HuH-7.5 (cell line): ENCODE results near the gene USE1.

Experiments
- DNase-seq: peaks from one replicate; pipeline ENCODE4 v3.0.0; 2011; ENCODE audit warnings: low spot score

The USE1 gene

DNA sequence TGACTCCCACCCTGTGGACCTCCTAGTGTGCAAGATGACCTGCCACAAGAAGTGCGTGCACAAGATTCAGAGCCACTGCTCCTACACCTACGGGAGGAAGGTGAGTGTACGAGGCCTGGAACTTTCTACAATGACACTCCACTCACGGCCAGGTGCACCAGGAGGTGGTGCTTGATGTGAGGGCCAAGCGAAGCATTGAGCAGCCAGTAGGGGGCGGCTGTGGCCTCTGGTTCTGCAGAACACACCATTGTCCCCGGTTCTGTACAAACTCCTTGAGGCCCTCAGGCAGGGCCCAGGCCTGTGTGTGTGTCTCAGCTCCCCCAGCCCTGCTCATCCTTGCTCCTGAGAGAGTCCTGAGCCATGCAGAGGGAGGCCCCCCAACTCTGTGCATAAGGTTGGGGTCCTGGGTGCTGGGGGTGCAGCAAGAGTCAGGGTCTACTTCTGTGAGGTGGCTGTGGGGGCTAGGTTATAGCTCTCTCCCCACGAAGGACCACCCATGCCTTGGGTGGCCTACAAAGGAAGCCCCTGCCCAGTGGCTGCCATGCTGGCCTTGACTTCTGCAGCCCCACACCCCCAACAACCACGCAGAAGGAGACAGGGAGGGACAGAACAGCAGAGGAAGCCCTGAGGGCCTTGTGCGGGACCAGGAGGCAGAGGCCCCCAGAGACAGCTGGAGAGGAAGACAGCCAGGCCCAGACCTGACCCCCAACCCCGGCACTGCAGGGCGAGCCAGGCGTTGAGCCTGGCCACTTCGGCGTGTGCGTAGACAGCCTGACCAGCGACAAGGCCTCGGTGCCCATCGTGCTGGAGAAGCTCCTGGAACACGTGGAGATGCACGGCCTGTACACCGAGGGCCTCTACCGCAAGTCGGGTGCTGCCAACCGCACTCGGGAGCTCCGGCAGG is 9.7 kb upstream of the USE1 start:
- peak; percentile 87 for DNase-seq

DNA sequence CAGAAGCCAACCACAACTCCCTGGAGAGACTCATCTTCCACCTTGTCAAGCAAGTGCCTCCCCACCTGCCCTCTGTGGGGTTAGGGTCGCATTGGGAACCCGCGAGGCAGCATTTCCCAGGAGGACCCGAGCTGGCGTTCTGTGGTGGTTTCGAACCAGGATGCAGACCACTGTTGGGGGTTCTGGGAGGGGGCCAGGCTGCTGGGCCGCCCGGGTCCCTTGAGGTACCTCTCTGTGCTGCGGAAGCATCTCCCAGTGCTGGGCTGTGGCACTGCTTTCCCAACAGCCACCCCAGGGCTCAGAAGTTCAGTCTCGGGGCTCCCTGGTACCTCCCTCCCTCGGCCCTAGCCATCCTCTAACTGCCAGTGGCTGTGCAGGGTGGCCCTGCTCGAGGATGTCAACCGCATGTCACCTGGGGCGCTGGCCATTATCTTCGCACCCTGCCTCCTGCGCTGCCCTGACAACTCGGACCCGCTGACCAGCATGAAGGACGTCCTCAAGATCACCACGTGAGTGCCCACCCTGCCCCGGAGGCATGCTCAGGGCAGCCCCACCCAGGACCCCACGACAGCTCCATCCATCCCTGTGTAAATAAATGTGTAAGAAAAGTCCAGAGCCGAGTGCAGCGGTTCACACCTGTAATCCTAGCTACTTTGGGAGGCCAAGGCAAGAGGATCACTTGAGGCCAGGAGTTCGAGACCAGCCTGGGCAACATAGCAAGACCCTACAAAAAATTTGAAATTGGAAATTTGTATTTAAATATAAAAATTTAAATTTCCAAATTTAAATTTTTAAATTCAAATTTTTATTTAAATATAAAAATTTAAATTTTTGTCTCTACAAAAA is 8.2 kb upstream of the USE1 start:
- no peak for DNase-seq

DNA sequence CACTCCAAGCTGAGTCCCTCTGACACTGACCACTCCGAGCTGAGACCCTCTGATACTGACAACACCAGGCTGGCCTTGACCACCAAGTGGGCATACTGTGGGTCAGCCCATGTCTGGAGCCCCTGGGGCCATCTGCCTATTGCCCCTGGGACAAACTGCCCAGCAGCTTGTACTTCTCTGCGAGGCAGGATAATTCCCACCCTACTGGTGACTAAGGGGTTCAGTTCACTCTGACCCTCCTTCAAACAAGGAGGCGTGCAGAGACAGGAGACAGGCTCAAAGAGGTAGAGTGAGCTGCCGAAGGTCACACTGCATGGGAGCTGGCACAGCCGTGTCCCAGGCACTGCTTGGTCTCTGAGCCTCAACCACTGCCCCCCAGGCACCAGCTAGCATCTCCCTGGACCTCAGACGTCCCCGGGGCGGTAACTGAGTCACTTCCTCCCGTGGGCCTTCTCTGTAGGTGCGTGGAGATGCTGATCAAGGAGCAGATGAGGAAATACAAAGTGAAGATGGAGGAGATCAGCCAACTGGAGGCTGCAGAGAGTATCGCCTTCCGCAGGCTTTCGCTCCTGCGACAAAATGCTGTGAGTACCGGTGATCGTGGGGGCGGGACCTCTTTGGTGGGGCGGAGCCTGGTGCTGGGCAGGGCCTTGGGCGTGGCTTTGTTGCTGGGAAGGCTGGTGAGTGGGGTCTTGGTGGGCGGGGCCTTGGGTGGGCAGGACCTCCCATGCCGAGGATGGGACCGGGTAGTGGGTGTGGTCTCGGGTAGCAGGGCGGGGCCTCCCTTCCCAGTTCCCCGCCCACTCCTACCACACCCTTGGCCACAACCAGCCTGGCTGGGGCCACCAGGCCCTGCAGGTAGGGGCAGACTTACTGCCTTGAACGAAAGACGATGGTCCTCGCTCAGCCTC is 5.8 kb upstream of the USE1 start:
- DNase-seq, result no peak

DNA sequence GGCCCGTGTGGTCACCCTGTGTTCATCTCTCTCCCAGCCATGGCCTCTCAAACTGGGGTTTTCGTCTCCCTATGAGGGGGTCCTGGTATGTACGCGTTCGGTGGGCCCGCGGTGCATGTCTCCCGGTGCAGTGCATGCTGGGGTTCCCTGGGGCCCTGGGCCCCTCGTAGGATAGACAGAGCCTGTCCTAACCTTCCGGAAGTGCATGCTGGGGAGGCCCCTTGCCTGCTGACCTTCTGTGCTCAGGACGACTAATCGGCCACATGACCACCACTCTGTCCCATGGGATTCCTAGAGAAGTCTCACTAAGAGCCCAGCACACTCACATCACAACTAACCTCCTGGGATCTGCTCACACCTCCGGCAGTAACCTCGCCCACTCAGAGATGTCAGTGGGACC is 4.9 kb upstream of the USE1 start:
- DNase-seq, result no peak

DNA sequence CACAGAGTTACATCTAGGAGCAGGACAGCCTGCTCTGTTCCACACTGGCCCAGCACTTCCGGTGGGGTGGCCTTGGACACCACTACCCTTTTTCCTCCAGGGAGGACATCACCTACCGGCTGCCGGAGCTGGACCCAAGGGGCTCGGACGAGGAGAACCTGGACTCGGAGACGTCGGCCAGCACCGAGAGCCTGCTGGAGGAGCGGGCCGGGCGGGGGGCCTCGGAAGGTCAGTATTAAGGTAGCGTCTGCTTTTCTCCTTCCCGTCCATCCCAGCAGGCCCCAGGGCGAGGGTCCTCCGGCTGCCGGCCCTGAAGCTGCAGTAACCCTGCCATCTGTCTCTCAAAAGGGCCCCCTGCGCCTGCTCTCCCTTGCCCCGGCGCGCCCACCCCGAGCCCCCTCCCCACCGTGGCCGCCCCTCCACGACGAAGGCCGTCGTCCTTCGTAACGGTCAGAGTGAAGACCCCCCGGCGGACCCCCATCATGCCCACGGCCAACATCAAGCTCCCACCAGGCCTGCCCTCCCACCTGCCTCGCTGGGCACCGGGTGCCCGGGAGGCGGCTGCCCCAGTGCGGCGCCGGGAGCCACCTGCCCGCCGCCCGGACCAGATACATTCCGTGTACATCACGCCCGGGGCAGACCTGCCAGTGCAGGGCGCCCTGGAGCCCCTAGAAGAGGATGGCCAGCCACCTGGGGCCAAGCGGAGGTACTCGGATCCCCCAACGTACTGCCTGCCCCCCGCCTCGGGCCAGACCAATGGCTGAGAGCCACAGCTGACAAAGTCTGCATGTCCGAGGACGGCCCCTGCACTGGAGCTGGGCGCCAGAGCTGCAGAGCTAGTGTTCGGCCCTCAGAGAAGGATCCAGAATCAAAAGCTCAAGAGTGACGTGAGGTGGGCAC is 3.4 kb upstream of the USE1 start:
- DNase-seq, result no peak

DNA sequence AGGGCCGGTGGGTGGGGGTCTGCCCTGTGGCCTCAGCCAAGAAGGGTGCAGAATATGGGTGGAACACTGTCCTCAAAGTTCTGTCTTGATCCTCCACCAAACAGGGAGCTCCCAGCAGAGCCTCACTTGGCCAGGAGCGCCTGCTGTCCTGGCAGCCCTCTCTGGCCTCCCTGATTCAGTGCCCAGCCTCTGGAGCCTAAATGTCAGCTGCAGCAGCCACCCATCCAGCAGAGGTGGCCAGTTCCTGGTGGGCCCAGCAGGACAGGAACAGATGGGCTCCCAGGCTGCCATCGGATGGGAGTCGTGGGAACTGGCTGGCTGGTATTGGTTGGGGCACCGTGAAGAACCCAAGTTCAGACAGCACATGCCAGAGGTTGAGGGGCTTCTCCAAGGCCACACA is 1.8 kb upstream of the USE1 start:
- DNase-seq, result no peak

DNA sequence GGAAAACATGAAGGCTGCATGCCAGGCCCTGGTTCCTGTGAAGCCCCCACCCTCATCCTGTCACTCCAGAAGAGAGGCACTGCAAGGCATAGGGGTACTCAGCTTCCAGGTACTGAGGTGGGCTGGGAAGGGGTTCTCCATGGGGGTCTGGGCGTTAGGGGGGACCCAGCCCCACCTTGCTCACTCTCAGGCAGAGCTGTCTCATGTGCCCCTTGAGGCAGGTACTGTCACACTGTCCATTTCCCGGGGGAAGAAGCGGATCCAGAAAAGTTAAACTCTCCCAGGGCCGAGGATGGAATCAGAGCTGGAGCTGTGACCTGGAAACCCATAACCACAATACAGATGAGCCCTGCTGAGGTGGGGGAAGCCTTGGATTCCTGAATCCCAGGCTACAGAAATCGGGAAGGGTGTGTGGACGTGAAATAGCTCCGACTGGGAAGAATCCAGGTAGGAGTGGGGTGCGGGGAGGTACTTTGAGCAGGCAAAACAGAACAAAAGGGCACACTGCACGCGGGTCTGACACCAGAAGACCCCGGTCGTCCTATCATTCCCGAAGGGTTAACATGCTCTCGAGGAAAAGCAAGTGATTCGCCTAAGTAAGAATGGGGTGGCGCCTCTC is 540 bp upstream of the USE1 start:
- DNase-seq, result no peak

DNA sequence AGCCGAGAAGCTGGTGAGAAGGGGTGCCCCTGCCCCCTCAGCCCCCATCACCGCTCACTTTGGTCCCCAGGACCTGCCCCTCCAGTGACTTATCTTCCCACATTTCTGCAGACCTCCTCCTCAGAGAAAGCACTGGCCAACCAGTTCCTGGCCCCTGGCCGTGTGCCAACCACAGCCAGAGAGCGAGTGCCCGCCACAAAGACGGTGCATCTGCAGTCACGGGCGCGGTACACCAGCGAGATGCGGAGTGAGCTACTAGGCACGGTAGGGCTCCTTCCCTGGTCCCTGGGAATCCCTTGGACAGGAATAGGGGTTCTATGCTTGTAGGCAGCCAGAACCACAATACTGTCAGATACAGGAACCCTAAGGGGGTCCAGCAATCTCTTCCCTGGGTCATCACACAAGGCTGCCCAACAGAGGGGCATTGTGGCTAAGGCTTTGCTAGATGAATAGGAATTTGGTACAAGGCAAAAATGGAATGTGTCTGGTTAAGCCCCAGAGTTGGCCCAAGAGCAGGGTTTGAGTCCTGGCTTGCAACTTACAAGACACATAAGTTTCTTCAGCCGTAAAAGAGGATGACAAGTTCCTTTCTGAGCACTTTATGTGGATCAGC is 1.0 kb downstream of the USE1 start:
- no peak for DNase-seq

DNA sequence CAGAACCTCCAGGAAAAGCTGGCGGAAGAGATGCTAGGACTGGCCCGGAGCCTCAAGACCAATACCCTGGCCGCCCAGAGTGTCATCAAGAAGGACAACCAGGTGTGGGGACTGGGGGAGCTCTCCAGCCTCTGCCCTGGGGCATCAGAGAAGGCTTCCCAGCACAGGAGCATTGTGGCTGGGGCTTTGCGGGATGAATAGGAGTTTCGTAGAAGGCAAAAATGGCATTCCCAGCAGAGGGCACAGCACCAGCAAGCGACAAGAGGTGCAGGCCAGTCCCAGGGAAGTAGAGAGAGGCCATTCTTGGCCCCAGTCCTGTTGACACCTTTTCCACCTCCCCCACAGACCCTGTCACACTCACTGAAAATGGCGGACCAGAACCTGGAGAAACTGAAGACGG is 4.1 kb downstream of the USE1 start:
- no peak for DNase-seq

DNA sequence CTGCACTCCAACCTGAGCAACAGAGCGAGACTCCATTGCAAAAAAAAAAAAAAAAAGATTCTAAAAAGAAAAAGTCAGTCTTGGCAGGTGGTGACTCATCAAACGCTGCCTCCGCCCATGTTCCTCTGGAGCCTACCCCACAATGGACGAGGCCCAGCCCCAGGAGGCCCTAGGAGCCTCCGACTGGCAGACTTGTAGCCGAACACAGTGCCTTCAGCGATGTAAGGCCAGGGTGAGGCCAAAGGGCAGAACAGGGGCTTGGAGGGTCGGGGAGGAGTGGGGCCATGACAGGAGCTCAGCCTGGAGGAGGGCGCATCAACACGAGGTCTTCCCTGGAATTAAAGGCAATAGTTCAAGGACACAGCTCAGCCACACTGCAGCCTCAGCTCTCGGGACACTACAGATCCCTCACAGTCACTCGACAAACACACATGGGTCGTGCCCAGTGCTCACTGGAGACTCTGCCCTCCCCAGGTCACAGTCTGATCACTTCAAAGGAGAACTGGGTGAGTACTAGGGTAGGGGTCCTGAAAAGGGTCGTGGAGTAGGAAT is 5.1 kb downstream of the USE1 start:
- no peak for DNase-seq

DNA sequence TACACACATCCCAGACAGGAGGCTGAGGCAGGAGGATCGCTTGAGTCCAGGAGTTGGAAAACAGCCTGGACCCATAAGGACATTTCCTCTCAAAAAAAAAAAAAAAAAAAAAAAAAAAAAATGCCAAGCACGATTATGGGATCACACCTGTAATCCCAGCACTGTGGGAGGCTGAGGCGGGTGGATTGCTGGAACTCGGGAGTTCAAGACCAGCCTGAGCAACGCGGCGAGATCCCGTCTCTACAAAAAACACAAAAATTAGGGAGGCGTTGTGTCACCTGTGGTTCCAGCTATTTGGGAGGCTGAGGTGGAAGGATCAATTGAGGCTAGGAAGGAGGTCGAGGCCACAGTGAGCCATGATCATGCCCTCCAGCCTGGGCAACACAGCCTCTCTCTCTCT is 9.9 kb downstream of the USE1 start:
- DNase-seq, result no peak

DNA sequence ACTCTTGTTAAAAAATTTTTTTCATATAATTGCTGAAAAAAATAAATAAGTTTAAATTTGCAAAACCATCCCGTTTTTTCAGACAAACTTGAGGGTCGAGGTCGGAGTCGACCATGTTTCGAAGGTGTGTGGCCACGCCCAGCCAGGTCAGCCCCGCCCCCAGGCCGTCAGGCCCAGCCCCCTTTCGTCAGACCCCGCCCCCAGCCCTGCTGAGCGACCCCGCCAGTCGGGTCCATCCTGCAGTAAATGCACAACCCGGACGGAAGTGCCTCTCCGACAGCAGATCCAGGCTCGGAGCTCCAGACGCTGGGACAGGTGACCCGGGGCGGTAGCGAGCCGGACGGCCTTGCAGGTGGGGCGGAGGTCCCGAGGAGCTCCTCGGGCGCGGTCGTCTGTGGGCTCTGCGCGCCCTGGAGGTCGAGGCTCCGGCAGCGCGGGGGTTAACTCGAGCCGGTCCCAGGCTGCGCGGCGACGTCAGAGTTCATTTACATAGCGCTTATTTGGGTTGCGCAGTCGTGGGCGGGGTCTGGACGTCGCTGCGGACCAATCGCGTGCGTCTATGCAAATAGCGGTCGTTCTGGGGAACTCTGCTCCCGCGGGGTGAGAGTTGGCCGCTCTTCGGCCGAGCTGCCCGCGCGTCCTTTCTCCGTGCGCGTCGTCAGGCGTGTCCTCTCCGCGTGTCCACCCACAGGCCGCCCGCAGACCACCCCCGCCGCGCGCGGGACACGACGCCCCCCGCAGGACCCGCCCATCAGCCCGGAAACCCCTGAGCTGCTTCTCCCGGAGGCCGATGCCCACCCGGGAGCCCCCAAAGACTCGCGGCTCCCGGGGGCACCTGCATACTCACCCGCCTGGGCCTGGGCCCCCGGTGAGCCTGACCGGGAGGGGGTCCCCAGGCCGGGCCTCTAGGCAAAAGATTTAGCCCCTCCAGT is 11.1 kb downstream of the USE1 start, which contains the start of gene OCEL1:
Gene OCEL1, plus strand, starts transcription at position 225 of the 932 bp plus-strand sequence. Its CDS starts 22 bp downstream, at position 247.
- peak; percentile 94 for DNase-seq

DNA sequence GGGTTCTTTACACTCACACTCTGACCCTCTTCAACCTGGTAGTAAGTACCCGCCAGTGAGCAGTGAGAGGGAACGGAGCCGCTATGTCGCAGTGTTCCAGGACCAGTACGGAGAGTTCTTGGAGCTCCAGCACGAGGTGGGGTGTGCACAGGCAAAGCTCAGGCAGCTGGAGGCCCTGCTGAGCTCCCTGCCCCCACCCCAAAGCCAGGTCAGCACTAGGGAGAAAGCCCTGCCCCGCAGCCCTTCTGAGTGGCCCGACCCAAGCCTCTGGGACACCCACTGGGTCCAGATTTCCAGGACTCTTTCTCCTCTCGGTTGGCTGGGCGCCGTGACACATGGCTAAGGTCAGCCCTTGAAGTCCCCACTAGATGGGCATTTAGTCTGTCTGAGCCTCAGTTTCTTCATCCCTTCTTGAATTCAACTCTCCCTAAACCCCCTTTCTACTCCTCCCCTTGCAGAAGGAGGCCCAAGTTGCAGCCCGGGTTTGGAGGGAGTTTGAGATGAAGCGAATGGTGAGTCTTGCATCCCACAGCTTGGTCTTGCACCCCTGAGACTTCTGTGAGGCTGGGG is 12.7 kb downstream of the USE1 start:
- no peak for DNase-seq

DNA sequence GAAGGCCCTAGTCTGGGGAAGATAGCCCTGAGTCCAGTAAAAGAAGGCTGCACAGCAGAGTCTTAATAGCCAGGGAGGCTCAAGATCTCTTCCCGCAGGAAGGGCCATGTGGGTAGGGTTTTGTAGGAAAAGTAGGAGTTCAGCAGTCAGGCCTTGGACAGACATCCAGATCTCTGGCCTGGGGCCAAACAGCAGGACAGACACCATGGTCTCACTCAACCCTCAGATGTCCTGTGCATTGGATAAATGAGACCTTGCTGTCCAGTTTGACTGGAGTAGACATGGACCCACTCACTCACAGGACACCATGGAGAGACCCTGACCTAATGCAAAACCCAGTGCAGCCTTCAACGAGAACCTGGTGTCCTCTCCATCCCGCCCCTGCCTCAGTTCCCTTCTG is 14.7 kb downstream of the USE1 start:
- no peak for DNase-seq

DNA sequence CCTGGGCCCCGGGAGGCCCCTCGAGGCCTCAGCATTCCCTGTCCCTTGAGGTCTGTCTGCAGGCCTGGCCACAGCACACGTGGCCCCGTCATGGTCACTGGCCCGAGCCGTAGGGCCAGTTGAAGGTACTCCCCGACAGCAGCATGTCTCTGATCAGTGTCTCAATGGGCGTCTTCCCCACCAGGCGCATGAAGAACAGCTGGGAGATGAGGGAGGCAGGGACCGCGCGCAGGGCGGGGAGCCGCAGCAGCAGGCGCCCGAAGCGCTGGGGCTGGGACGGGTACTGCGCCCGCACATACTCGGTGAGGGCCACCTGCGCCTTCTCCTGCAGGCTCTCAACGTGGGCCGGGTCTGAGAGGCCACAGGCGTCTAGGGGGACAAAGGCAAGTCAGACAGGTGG is 17.1 kb downstream of the USE1 start:
- DNase-seq, result no peak

DNA sequence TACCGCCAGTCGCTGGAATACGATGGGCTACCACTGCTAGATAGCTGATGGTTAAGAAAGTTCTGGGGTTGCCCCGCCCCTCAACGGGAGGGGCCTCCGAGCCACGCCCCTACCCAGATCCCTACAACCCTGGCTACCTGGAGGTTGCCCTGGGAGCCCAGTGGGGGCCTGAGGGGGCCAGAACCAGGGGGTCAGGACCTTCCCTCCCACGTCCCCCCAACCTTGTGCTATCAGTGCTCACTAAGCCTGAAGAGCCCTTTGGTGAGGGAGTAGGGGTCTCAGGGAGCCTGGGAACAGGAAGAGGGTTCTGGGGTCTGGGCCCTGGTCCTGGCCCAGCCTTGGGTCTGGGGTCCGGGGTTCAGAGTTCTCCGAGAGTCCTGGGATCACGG is 19.7 kb downstream of the USE1 start:
- peak; percentile 65 for DNase-seq

DNA sequence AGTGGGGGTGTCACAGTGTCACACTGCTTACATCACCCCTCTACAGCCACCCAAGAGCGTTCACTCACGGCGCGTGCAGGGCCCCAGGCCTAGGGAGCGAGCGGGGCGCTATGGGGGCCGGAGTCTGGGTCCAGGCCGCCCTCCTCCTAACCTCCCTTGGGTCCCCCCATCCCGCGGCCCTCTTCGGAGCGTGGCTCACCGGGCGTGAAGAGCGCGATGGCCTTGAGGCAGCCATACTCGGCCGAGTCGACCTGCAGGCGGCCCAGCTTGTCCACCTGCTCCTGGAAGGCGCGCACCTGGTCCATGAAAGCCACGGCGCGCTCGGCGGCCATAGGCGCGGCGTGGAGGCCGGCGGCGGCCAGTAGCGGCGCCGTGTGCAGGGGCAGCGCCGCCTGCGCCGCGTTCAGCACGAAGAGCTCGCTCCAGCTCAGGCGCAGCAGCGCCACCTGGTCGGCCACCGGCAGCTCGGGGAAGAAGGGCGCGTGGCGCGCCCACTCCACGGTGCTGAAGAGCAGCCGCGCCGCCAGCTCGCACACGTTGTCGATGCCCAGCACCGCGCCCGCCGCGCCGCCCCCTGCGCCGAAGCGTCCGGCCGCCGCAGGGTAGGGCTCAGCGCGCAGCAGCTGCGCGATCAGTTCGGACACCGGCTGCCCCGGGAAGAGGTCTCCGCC is 20.3 kb downstream of the USE1 start:
- DNase-seq, result no peak
